T1000 (cell line): ENCODE measurements around the gene TPCN2.

ENCODE experiments used
- DNase-seq: peaks from one replicate; lab custom pipeline; 2025; ENCODE audit warnings: mixed read lengths; lab: John Stamatoyannopoulos, UW

The TPCN2 gene

DNA sequence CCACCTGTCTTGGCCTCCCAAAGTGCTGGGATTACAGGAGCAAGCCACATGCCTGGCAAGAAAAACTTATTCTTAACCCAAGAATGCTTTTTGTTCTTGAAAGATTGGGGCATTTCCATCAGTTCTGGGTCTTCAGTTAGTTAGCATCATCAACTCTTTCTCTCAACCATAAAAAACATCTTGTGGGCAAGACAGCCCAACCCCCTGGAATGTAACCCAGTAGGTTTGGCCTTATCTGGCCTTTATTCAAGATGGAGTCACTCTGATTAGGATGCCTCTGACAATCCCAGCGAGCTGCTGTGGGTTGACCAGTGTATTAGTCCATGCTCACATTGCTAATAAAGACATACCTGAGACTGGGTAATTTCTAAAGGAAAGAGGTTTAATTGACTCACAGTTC is 9.2 kb upstream of the TPCN2 start:
- DNase-seq: no peak

DNA sequence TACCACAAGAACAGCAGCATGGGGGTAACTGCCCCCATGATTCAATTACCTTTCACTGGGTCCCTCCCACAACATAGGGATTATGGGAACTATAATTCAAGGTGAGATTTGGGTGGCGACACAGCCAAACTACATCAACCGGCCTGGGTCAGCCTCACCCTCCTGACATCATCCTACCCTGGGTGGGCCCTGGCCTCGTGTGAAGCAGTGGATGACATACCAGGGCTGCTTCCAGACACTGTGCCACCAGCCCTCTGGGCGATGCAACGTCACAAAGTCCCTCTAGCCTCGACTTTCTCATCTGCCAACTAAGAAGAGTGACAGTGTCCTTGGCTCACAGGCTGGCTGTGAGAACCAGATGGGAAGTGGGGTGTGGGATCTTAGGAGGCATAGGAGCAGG is 8.7 kb upstream of the TPCN2 start:
- no peak for DNase-seq

DNA sequence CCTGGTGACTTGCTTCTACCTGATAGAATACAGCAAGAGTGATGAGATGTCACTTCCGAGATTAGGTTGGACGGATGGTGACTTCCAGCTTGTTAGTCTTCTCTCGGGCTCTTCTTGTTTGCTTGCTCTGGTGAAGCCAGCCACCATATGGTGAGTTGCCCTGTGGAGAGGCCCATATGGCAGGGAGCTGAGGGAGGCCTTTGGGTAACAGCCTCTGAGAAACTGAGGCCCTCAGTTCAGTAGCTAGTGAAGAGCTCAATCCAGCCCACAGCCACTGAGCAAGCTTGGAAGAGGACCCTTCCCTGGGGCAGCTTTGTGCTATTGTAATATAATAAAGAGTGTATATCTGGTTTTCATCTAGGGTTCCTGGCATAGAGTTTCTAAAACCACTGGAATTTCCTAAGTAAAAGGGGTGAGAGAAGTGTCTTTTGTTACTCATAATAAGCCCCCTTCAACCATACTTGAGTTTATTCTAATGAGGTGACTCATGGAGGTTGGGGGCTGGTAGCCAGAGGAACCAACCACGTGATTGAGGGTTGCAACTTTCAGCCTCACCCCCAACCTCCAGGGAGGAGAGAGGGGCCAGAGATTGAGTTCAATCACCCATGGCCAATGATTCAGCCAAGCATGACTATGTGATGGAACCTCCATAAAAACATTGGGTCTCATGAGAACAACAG is 8.0 kb upstream of the TPCN2 start:
- peak; percentile 74 for DNase-seq

DNA sequence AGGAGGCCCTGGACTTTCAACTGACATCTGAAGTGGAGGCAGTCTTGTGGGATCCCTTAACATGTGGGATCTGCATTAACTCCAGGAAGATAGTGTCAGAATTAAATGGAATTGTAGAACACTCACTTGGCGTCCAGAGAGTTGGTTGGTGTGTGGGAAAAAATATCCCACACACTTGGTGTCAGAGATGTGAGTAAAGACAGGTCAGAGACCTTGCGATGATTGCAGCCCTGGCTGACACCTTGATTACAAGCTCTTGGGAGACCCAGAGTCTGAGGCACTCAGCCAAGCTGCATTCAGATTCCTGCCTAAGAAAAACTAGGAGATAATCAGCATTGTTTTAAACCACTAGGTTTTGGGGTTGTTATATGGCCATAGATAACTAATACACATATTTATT is 7.2 kb upstream of the TPCN2 start:
- no peak for DNase-seq

DNA sequence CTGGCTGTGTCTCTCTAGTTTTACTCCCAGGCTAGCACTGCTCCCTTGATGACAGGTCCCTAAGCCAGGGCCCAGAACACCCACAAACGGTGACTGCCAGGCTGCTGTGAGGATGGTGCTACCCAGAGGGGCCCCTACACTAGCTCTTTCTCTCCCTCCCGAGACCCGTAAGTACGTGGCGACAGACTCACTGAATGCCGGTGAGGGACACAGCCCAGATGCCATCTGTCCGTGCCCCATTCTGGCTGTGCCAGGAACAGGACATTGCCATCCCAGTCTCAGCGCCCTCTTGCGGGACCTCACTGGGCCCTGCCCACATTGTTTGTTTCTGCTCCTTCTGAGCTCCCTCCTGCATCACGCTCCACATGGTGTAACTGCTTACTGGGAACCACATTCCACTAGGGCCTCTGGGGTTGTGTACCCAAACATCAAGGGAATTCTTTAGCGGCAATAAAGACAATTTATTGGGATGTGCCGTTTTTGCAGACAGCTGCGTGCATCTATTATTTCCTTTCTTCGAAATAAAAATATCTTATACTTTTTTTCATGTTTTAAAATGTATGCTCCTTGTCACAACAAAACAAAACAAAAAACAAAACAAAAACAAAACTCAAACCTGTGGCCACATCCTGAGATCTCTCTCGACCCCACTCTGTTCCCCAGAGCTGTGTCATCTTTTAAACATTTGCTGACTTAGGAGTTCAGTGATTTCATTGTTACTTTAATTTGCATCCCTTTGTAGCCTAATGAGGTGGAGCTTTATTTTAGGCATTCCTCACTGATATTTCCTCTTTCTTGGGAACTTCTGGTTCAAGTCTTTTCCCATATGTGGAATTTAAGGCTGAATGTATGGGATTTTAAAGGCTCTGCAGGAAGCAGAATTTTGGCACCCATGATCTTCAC is 4.4 kb upstream of the TPCN2 start:
- peak; percentile 75 for DNase-seq

- DNase-seq: no peak
Observed at GRCh38 chr11:69048031-69048693, 570 bp upstream of the TPCN2 start.

- no peak for DNase-seq
Observed at GRCh38 chr11:69049490-69049867, 747 bp downstream of the TPCN2 start.

- no peak for DNase-seq
Observed at GRCh38 chr11:69050592-69051380, 2.1 kb downstream of the TPCN2 start.

- no peak for DNase-seq
Observed at GRCh38 chr11:69051381-69052342, 2.9 kb downstream of the TPCN2 start.

- DNase-seq: no peak
Observed at GRCh38 chr11:69052343-69053168, 3.8 kb downstream of the TPCN2 start.

DNA sequence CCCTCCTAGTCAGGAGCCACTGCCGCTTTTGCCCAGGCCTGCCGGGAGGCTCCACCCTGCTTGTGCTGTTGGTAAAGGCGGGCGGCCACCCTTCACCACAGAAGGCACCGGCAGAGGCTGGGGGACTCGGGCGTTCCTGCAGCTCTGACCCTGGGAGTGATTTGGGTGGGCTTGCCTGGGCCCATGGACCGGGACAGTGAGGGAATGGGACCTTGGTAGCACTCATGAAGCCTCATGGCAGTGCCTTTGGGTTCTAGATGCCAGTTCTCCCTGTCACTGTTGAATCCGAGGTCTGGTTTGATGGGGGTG is 4.4 kb downstream of the TPCN2 start:
- no peak for DNase-seq

DNA sequence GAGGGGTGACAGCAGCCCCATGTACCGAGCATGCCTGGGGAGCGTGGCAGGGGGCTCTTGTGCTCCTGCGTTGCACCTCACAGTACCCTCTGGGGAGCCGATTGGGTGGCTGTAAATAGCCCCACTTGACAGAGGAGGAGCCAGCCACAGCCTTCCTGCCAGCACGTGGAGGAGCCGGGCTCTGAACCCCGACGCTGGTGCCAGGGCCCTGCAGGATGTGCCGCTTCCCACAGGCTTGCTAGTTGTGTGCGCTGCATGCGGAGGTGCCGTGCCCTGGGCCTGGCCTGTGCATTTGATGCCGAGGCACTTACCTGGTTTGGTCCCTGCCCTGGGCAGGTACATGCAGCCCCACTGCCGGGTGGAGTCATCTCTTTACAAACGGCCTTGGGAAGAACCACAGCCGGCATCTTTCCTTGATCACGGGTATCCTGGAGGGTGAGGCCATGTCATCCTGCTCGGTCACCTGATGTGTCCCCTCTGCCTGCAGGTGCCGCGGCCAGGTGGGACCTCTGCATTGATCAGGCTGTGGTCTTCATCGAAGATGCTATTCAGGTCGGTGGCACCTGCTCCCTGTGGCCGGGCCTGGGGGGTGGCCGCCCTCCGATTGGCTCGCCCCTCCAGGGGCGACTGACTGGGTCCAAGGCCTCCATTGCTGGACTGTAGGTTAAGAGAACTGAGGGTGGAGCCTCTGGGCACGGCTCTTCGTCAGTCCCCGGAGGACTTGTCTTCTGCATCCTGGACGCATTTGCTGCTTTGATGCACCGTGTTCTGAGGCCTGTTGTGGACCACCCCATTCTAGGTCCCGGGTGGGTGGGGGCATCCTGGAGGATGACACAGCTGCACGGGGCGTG is 5.0 kb downstream of the TPCN2 start:
- DNase-seq: no peak

DNA sequence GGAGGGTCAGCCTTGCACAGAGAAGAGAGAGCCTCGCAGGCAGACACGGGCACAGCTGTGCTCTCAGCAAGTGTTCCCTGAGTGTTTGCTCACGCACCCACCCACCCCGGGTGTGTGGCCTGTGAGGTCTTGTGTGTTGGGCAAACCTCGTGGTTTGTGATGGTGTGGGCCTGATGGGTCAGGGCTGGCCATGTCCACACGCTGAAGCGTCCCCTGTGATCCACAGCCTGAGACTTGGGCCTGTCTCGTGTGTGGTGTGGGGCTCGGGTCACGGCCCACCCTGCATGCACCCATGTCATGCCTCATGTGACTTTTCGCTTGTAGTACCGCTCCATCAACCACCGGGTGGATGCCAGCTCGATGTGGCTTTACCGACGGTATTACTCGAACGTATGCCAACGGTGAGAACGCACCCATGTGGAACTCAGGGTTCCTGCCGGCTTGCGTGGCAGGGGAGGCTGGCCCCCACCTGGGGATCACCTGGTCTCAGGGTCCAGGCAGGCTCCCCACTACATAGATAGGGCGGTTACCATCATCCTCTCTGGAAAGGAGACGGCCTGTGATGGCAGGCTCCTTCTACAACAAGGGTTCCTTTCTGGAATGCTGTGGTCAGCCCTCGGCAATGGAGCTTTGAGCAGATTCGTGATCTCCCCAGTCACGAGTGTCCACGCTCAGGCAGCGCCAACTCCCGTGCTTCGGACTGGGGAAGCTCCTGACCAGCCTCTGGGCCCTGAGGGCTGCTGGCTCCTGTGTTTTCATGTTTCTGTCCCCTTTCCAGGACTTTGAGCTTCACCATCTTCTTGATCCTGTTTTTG is 5.9 kb downstream of the TPCN2 start:
- DNase-seq: no peak

- no peak for DNase-seq
Observed at GRCh38 chr11:69055212-69055586, 6.5 kb downstream of the TPCN2 start.

DNA sequence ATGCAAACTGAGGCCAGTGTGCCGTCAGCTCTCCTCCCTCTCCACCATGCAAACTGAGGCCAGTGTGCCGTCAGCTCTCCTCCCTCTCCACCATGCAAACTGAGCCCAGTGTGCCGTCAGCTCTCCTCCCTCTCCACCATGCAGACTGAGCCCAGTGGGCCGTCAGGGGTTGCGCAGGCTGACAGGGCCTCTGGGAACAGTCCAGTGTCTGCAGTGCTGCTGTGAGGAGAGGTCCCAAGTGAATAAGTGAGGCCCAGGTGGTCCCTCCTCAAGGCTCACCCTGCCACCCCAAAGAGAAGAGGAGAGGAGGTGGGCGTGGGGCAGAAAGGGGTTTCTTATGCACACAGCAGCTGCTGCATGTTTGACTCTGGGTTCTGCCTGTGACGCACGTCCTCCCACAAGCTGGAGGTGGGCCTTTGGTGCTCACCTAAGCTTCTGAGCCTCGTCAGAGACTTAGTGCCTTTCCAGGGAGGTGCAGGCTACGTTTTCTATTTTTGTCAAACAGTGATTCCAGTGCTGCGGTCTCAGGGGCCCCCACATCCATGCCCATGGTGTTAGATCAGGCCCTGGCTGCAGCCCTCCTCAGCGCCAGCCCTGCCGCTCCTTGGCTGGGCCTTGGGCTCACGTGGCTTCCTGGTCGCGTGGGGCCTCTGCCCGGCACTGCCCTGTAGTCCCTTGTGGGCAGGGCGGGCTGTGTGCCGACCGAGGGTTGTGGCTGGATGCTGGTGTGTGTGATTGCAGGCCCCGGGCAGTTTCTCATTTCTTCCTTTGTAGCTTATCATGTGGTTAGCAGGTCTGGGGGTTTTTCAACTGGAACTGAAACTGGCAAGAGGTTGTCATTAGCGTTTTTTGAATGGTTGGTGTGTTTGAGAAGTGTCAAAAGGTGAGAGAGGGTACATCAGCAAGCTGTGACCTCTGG is 7.1 kb downstream of the TPCN2 start:
- DNase-seq: no peak

DNA sequence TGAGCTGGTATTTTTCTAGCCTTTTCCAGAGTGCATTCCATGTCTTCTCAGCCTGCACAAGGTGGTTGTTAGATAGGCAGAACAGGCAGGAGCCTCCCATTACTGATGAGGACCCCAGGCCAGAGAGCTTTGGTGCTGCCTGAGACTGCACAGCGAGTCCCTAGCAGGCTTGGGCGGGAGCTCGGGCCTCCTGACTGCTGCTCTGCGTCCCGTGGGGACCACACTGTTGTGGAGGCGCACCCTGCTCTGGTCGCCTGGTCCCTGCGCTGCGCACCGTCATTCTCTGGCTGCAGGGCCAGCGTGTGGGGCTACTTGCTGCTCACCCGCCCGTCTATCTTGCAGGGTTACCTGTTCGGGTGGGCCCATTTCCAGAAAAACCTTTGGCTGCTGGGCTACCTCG is 8.5 kb downstream of the TPCN2 start:
- no peak for DNase-seq

GRCh38 chr11:69057801-69058200 is 9.1 kb downstream of the TPCN2 start:
- no peak for DNase-seq
